PC-9 (cell line): Measurements from ENCODE around the gene EIF4G1. TPM values are rescaled to one million over a fixed set of nuclear protein-coding genes. Genes with fewer than 3 reads are reported as not detected.

Source experiments
- BruUV-seq: library from RNA; stranded (reverse); fragments of 400-500 nt; replicated peaks from 2 replicates; lab custom pipeline; 2021; lab: Mats Ljungman, UMichigan
- CTCF ChIA-PET: fragments of 300-600 bp; sonication (Branson Sonifier 250); formaldehyde crosslinking; loops from one replicate; lab custom pipeline; 2022; ENCODE audit warnings: antibody characterized with exemption; lab: Charles Lee
- POLR2A ChIA-PET: fragments of 300-600 bp; sonication (Branson Sonifier 250); formaldehyde crosslinking; loops from one replicate; lab custom pipeline; 2022; ENCODE audit warnings: antibody characterized with exemption; ENCODE audit not compliant: unreplicated experiment; lab: Charles Lee
- DNase-seq, 2 experiments: peaks; one replicate each; pipeline versions ENCODE4 v3.0.0 to v3.0.0-alpha.2; 2015 to 2022; ENCODE audit warnings: mixed read lengths in 1 of 2
- H2AFZ ChIP-seq: fragments of 200-600 bp; sonication (generic); 2 replicates; pipeline ENCODE4 v1.8.1; 2017; ENCODE audit warnings: antibody characterized with exemption
- H3F3A ChIP-seq: fragments of 200-600 bp; sonication (generic); 2 replicates; pipeline ENCODE4 v1.8.1; 2017; ENCODE audit warnings: antibody characterized with exemption, mild to moderate bottlenecking, low read depth; ENCODE audit not compliant: insufficient read depth
- H3K27ac ChIP-seq: fragments of 200-600 bp; sonication (generic); 2 replicates; pipeline ENCODE4 v1.6.1; 2016; ENCODE audit warnings: mixed run types
- H3K27me3 ChIP-seq: fragments of 200-600 bp; sonication (generic); 2 replicates; pipeline ENCODE4 v1.6.1; 2016; ENCODE audit warnings: low read depth, mixed run types; ENCODE audit not compliant: insufficient read depth
- H3K36me3 ChIP-seq: fragments of 200-600 bp; sonication (generic); 2 replicates; pipeline ENCODE4 v1.6.1; 2016; ENCODE audit warnings: low read depth, mixed run types
- H3K4me1 ChIP-seq: fragments of 200-600 bp; sonication (generic); replicated peaks from 2 replicates; pipeline ENCODE4 v1.6.1; 2016; ENCODE audit warnings: mixed run types; ENCODE audit not compliant: insufficient read depth
- H3K4me2 ChIP-seq: fragments of 200-600 bp; sonication (generic); 2 replicates; pipeline ENCODE4 v1.6.1; 2017; ENCODE audit warnings: mixed run types
- H3K4me3 ChIP-seq: fragments of 200-600 bp; sonication (generic); 2 replicates; pipeline ENCODE4 v1.6.1; 2016; ENCODE audit warnings: mixed run types
- H3K79me2 ChIP-seq: fragments of 200-600 bp; sonication (generic); 2 replicates; pipeline ENCODE4 v1.6.1; 2017; ENCODE audit warnings: low read depth, mixed run types
- H3K9me2 ChIP-seq: fragments of 200-600 bp; sonication (generic); 2 replicates; pipeline ENCODE4 v1.8.1; 2017; ENCODE audit warnings: mild to moderate bottlenecking; ENCODE audit not compliant: insufficient read depth
- H3K9me3 ChIP-seq: fragments of 200-600 bp; sonication (generic); 2 replicates; pipeline ENCODE4 v1.8.1; 2016; ENCODE audit warnings: low read depth; ENCODE audit not compliant: insufficient read depth
- H4K20me1 ChIP-seq: fragments of 200-600 bp; sonication (generic); 2 replicates; pipeline ENCODE4 v1.8.1; 2017; ENCODE audit not compliant: insufficient read depth
- EZH2 ChIP-seq: fragments of 200-600 bp; sonication (generic); IDR thresholded peaks from 2 replicates; pipeline ENCODE4 v1.8.0; 2017; ENCODE audit warnings: antibody characterized with exemption, low read depth
- intact Hi-C: fragments of 100-400 bp; cut with micrococcal nuclease; formaldehyde crosslinking; loops from one replicate; pipeline ENCODE4 v1.10.0; 2022; ENCODE audit not compliant: unreplicated experiment
- total RNA-seq: library from RNA; stranded (reverse); gene quantifications from 2 replicates; pipeline ENCODE4 v1.2.3, GENCODE V29; 2021
- TF ChIP-seq, protein P1 (sequence below): fragments of 200-600 bp; sonication (generic); conservative IDR thresholded peaks from 2 replicates; pipeline ENCODE4 v1.6.1; 2017; ENCODE audit warnings: mixed run types, antibody characterized with exemption, mild to moderate bottlenecking, moderate library complexity

Gene EIF4G1
- total RNA-seq, 1 experiment from 2014 or later, result 657 TPM

DNA sequence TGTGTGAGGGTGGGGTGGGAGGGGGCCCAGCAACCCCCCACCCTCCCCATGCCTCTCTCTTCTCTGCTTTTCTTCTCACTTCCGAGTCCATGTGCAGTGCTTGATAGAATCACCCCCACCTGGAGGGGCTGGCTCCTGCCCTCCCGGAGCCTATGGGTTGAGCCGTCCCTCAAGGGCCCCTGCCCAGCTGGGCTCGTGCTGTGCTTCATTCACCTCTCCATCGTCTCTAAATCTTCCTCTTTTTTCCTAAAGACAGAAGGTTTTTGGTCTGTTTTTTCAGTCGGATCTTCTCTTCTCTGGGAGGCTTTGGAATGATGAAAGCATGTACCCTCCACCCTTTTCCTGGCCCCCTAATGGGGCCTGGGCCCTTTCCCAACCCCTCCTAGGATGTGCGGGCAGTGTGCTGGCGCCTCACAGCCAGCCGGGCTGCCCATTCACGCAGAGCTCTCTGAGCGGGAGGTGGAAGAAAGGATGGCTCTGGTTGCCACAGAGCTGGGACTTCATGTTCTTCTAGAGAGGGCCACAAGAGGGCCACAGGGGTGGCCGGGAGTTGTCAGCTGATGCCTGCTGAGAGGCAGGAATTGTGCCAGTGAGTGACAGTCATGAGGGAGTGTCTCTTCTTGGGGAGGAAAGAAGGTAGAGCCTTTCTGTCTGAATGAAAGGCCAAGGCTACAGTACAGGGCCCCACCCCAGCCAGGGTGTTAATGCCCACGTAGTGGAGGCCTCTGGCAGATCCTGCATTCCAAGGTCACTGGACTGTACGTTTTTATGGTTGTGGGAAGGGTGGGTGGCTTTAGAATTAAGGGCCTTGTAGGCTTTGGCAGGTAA, 31.1 kb downstream of the EIF4G1 start:
- H3K27ac ChIP-seq, result no peak overlapping the region

DNA sequence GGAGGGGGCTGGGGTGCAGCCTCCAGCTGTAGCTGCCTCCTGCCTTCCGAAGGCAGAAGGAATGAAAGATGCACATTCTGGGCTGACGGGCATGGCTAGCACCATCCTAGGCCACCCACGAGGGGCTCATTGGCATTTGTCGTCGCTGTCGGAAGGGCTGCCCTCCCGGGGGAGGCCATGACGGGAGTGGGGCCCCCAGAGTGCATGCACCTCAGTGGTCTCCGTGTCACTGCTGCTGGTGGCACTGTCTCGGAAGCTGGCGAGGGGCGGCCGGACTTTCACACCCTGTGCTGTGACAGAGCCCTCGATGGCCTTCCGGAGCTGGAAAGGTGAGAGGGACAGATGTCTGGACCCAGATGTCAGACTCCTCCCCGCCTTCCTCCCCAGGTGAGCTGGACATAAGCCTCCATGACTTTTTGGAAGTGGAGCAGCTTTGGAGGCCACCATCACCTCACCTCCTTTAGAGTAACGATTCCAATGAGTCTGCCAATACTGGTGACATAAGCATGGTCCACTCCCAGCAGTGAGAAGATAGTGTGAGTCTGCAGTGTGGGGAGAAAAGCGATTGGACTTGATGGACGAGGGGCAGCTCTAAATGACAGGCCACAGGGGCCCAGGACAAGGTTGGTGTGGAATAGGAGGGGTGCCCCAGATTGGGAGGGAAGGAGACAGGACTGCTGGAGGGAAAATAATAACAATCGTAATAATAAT, 32.2 kb downstream of the EIF4G1 start:
- TF ChIP-seq, protein P1, sequence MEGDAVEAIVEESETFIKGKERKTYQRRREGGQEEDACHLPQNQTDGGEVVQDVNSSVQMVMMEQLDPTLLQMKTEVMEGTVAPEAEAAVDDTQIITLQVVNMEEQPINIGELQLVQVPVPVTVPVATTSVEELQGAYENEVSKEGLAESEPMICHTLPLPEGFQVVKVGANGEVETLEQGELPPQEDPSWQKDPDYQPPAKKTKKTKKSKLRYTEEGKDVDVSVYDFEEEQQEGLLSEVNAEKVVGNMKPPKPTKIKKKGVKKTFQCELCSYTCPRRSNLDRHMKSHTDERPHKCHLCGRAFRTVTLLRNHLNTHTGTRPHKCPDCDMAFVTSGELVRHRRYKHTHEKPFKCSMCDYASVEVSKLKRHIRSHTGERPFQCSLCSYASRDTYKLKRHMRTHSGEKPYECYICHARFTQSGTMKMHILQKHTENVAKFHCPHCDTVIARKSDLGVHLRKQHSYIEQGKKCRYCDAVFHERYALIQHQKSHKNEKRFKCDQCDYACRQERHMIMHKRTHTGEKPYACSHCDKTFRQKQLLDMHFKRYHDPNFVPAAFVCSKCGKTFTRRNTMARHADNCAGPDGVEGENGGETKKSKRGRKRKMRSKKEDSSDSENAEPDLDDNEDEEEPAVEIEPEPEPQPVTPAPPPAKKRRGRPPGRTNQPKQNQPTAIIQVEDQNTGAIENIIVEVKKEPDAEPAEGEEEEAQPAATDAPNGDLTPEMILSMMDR, result no peak
- intact Hi-C loops, result loop anchor here (5.0 kb wide), 1 partner anchor 34 kb away; the partner anchor contains the start of gene EIF4G1
- H3K4me1 ChIP-seq, result peaks cover 7% of the 10 kb centered on the region; the same call in 1 of the 2 replicates
- H3K9me2 ChIP-seq, result no peaks in the 10 kb centered on the region
- H3F3A ChIP-seq, result 0 out of 2 replicates have a peak, but pooled peaks cover 5% of the 10 kb centered on the region
- no peak overlapping the region for H3K27ac ChIP-seq
- ChIA-PET CTCF (interaction anchor here (0.5 kb wide), 1 partner anchor 454 kb away, joined by 3 read pairs; no protein-coding TSS in a partner anchor), POLR2A (no interaction called here)
- BruUV-seq, result no TSS peak
- DNase-seq, result no peak
- no peaks in the 10 kb centered on the region for H3K79me2 ChIP-seq
- H3K4me2 ChIP-seq, result no peak overlapping the region
- H3K9me3 ChIP-seq, result no peaks in the 10 kb centered on the region
- H3K36me3 ChIP-seq, result no peaks in the 10 kb centered on the region
- no peaks in the 10 kb centered on the region for H4K20me1 ChIP-seq
- no peaks in the 10 kb centered on the region for H3K27me3 ChIP-seq
- H2AFZ ChIP-seq, result no peak overlapping the region
- H3K4me3 ChIP-seq, result no peak overlapping the region

More for the DNA sequence above, 31.1 kb downstream of the EIF4G1 start:
- Histone ChIP-seq H3K4me1 (peaks cover 8% of the 10 kb centered on the region; the same call in 1 of the 2 replicates), H3K79me2 (no peaks in the 10 kb centered on the region), H3F3A (peaks cover 9% of the 10 kb centered on the region; the same call in 1 of the 2 replicates), H4K20me1 (no peaks in the 10 kb centered on the region), H3K4me3 (no peak overlapping the region), H3K9me3 (no peaks in the 10 kb centered on the region), H3K36me3 (no peaks in the 10 kb centered on the region), H3K4me2 (no peak overlapping the region), H2AFZ (no peak overlapping the region), H3K9me2 (no peaks in the 10 kb centered on the region), H3K27me3 (no peaks in the 10 kb centered on the region)
- intact Hi-C loops, result loop anchor here (1.0 to 5.0 kb wide), 2 partner anchors 17 to 33 kb away; partner anchors contain the start of gene EIF4G1
- CTCF ChIA-PET, result interaction anchor here (0.5 to 1.0 kb wide), 2 partner anchors 26 to 453 kb away, joined by 3 to 4 read pairs; no protein-coding TSS in a partner anchor
- no peak for TF ChIP-seq EZH2
- TF ChIP-seq, protein P1, result peak; percentile 86
- DNase-seq, result peak; percentile 83
- no TSS peak for BruUV-seq
- POLR2A ChIA-PET, result no interaction called here

DNA sequence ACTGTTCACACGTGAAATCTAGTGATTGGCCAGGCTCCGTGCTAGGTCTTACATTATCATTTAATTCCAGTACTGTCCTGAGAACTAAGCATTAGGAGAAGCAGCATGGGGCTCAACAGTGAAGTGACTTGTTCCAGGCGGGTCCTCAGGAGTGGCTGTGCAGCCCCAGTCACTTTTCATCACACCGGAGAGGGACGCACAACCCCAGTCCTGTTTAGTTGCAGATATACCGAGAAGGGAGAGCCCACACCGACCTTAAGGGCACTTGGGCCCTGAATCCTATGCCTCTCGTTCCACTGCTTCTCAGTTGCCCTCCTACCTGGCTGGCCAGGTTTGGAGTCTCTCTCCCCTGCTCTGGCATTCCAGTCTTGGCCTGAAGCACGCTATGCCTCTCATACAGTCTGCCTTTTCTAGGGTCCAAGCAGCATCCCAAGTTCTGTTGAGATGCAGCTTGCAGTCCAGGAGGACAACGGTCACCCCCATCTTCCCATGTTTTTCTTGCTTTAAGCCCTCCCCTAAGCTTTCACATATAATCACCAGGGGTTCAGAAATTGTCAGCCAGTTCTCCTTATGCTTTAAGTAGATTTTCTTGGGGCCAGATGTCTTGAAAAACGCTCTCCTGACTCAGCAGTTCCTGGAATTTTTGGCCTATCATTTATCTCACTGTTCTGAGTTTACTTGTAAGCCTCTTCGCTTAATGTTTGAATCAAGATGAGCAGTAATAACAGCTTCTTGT, 33.1 kb downstream of the EIF4G1 start:
- peaks cover 3% of the 10 kb centered on the region; the same call in 1 of the 2 replicates for H3K4me1 ChIP-seq
- H3K79me2 ChIP-seq, result no peaks in the 10 kb centered on the region
- H4K20me1 ChIP-seq, result no peaks in the 10 kb centered on the region
- CTCF ChIA-PET, result interaction anchor here (0.6 to 0.7 kb wide), 3 partner anchors 24 to 41 kb away, joined by 3 to 13 read pairs (median 8); no protein-coding TSS in a partner anchor
- POLR2A ChIA-PET, result no interaction called here
- H3K9me3 ChIP-seq, result no peaks in the 10 kb centered on the region
- DNase-seq, result no peak
- H3K27me3 ChIP-seq, result no peaks in the 10 kb centered on the region
- no peak overlapping the region for H3K4me3 ChIP-seq
- H3K9me2 ChIP-seq, result no peaks in the 10 kb centered on the region
- H2AFZ ChIP-seq, result no peak overlapping the region
- TSS peak; percentile 15 for BruUV-seq
- no peaks in the 10 kb centered on the region for H3K36me3 ChIP-seq
- H3K27ac ChIP-seq, result no peak overlapping the region
- no peak overlapping the region for H3K4me2 ChIP-seq
- TF ChIP-seq EZH2, result no peak
- TF ChIP-seq, protein P1, result no peak
- 0 out of 2 replicates have a peak, but pooled peaks cover 5% of the 10 kb centered on the region for H3F3A ChIP-seq
- intact Hi-C loops, result loop anchor here (5.0 kb wide), 1 partner anchor 35 kb away; the partner anchor contains the start of gene EIF4G1
